ENCODE measurements around the gene CACHD1. TPM values are rescaled to one million over a fixed set of nuclear protein-coding genes. Genes with fewer than 3 reads are reported as not detected.

Gene CACHD1
- total RNA-seq, 2 experiments from 2014 or later, result 0.27 to 0.33 TPM

DNA sequence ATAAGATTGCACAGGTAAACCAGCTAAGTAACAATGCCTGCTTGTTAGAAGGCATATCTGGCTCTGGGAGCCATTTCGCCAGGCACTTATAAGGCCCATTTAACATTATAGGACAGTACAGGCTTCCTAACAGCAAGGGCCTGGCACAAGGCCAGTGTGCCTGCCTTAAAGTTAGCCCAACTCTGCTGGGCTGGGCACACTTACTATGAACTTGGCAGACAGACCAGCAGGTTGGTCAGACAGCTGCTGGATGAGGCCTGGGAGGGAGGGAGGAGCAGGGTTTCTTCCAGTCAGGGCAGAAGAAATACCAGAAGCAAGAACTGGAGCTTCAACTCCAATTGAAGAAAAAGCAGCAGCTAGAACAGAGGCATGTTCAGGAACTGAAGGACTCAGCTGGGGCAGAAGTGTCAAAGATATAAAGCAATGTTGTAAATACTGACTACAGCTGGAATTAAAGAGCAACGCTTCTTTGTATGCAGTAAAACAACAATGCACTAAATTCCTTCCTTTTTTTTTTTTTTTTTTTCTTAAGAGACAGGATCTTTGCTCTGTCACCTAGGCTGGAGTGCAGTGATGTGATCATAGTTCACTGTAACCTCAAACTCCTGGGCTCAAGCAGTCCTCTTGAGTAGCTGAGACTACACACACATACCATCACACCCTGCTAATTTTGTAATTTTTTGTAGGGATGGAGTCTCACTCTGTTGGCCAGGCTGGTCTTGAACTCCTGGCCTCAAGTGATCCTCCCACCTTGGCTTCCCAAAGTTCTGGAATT, 4.9 kb downstream of the CACHD1 start:
- DNase-seq, result no peak
- H3K36me3 Mint-ChIP-seq, result no peaks in the 10 kb centered on the region
- H3K27me3 Mint-ChIP-seq, result peaks cover 26% of the 10 kb centered on the region
- ChIA-PET POLR2A (no interaction called here), CTCF (interaction anchor here (0.6 kb wide), 1 partner anchor 64 kb away, joined by 4 read pairs; no protein-coding TSS in a partner anchor)
- no peak overlapping the region for H3K27ac Mint-ChIP-seq
- no peaks in the 10 kb centered on the region for H3K9me3 Mint-ChIP-seq
- H3K4me3 Mint-ChIP-seq, result no peak overlapping the region
- intact Hi-C loops (cut with micrococcal nuclease), result loop anchor here (5.0 to 10.0 kb wide), 4 partner anchors 32 to 352 kb away; no protein-coding TSS in a partner anchor
- H3K4me1 Mint-ChIP-seq (ENCODE audit: low read depth), result peaks cover 10% of the 10 kb centered on the region

DNA sequence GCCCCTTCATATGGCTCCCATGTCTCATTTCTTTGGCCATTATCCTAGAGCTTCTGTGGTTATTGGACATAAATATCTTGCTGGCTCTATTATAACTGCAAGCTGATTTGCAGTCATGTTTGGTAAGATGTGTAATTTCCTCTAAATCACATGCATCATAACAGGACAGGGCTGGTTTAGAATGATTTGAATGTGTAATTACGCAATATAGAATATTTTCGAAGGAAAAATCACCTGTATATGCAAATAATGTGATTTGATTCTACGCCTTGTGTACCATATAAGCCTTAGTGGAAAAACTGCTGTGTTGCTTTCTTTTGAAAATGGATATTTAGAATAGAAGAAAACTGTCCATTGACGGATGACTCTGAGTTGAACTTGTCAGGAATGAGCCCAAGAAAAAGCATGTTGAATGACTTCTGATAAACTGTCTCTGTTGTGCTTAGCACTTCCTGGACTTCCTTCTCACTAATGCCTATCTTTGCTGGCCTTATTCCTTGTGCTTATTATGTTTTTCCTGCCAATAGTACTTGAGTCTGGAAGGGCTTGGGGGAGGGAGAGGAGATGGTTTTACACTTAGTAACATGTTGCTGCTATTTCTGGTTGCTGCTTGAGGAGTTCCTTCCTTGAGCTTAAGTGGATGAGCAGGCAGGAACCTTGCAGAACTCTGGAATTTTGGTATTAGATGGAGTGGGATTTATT, 6.5 kb downstream of the CACHD1 start:
- Mint-ChIP-seq H3K9me3 (no peaks in the 10 kb centered on the region), H3K4me3 (no peak overlapping the region), H3K4me1 (ENCODE audit: low read depth) (peaks cover 4% of the 10 kb centered on the region), H3K36me3 (no peaks in the 10 kb centered on the region), H3K27ac (no peak overlapping the region), H3K27me3 (peaks cover 20% of the 10 kb centered on the region)
- intact Hi-C loops (cut with micrococcal nuclease), result loop anchor here (10.0 kb wide), 1 partner anchor 198 kb away; no protein-coding TSS in a partner anchor
- no peak for DNase-seq
- ChIA-PET POLR2A (no interaction called here), CTCF (no interaction called here)

GRCh38 chr1:64478594-64479470, 8.9 kb downstream of the CACHD1 start:
- CTCF ChIA-PET, result no interaction called here
- Mint-ChIP-seq H3K27ac (no peak overlapping the region), H3K9me3 (no peaks in the 10 kb centered on the region), H3K4me3 (no peak overlapping the region), H3K4me1 (ENCODE audit: low read depth) (no peaks in the 10 kb centered on the region), H3K27me3 (peaks cover 5% of the 10 kb centered on the region), H3K36me3 (no peaks in the 10 kb centered on the region)
- intact Hi-C loops (cut with micrococcal nuclease), result loop anchor here (10.0 kb wide), 1 partner anchor 196 kb away; no protein-coding TSS in a partner anchor
- DNase-seq, result no peak
- POLR2A ChIA-PET, result no interaction called here

DNA sequence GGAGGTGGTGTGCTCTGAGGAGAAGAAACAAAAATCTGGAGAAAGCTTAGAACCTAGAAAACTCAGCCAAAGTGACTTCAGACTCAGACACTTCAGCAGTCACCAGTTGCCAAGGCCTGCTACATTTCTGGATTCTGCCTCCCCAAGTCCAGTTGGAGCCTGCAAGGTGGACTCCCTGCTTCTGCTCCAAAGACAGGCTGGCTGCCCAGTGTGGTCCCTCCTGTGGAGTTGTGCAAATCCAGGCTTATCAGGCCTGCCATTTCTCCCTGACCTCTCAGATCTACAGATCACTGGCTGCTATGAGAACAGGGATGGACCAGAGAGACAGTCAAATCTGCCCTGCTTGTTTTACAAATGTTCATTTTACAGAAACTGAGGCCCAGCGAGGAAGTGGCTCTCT, 9.9 kb downstream of the CACHD1 start:
- intact Hi-C loops (cut with micrococcal nuclease), result loop anchor here (10.0 kb wide), 1 partner anchor 195 kb away; no protein-coding TSS in a partner anchor
- Mint-ChIP-seq H3K9me3 (no peaks in the 10 kb centered on the region), H3K4me1 (ENCODE audit: low read depth) (no peaks in the 10 kb centered on the region), H3K27ac (no peak overlapping the region), H3K27me3 (peaks cover 6% of the 10 kb centered on the region), H3K4me3 (no peak overlapping the region), H3K36me3 (no peaks in the 10 kb centered on the region)
- ChIA-PET CTCF (no interaction called here), POLR2A (no interaction called here)
- no peak for DNase-seq

DNA sequence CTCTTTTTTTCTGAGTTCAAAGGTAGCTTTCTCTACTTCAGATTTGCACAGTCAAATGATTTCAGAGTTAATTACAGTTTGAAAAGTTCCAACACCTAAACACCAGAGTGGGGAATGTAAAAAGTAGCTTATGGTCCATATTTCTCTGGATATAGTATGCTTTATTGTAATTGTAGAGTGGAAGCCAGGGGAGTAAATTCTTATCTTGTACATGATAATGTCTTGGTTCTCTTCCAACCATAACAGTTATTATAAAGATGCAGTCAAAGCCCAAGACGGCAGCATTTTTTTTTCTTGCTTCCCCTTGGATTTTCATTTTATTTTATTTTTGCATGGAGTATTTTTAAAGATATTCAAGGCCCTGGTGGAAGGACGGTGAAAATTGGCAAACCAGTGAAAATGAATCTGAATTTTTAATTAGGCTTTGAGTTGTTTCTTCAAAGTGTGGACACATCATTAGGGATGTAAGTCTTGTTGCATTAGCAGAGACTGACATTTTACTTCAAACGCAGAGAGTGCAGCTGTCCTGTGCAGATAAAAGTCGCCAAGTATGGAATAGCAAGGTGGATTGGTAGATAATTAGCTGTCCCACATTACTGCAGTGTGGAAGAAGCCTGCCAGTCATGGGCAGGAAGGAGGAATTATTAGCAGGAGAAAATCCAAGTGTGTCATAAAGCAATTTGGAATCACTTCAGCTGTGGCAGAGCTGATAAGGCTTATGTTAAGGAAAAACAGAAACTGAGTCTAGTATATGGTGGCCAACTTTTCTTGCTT, 11.3 kb downstream of the CACHD1 start:
- no peaks in the 10 kb centered on the region for H3K4me1 Mint-ChIP-seq (ENCODE audit: low read depth)
- POLR2A ChIA-PET, result no interaction called here
- CTCF ChIA-PET, result no interaction called here
- H3K9me3 Mint-ChIP-seq, result no peaks in the 10 kb centered on the region
- H3K4me3 Mint-ChIP-seq, result no peak overlapping the region
- no peaks in the 10 kb centered on the region for H3K36me3 Mint-ChIP-seq
- peaks cover 12% of the 10 kb centered on the region for H3K27me3 Mint-ChIP-seq
- DNase-seq, result no peak
- no peak overlapping the region for H3K27ac Mint-ChIP-seq
- intact Hi-C loops (cut with micrococcal nuclease), result no loop called here

- POLR2A ChIA-PET, result no interaction called here
- intact Hi-C loops (cut with micrococcal nuclease), result no loop called here
Observed at GRCh38 chr1:64482128-64482527, 12.2 kb downstream of the CACHD1 start.

GRCh38 chr1:64482720-64483119, 12.8 kb downstream of the CACHD1 start:
- no peaks in the 10 kb centered on the region for H3K4me1 Mint-ChIP-seq (ENCODE audit: low read depth)
- H3K27ac Mint-ChIP-seq, result no peak overlapping the region
- no peaks in the 10 kb centered on the region for H3K36me3 Mint-ChIP-seq
- no peak for DNase-seq
- H3K9me3 Mint-ChIP-seq, result no peaks in the 10 kb centered on the region
- CTCF ChIA-PET, result no interaction called here
- H3K27me3 Mint-ChIP-seq, result peaks cover 14% of the 10 kb centered on the region
- POLR2A ChIA-PET, result no interaction called here
- intact Hi-C loops (cut with micrococcal nuclease), result no loop called here
- no peak overlapping the region for H3K4me3 Mint-ChIP-seq

More at GRCh38 chr1:64482128-64482527, 12.2 kb downstream of the CACHD1 start:
- CTCF ChIA-PET, result no interaction called here
- no peaks in the 10 kb centered on the region for H3K4me1 Mint-ChIP-seq (ENCODE audit: low read depth)
- peaks cover 14% of the 10 kb centered on the region for H3K27me3 Mint-ChIP-seq
- no peak overlapping the region for H3K4me3 Mint-ChIP-seq
- no peaks in the 10 kb centered on the region for H3K36me3 Mint-ChIP-seq
- no peak for DNase-seq
- H3K9me3 Mint-ChIP-seq, result no peaks in the 10 kb centered on the region
- no peak overlapping the region for H3K27ac Mint-ChIP-seq

- Mint-ChIP-seq H3K4me1 (ENCODE audit: low read depth) (no peaks in the 10 kb centered on the region), H3K36me3 (no peaks in the 10 kb centered on the region), H3K27me3 (peaks cover 14% of the 10 kb centered on the region), H3K9me3 (no peaks in the 10 kb centered on the region), H3K4me3 (no peak overlapping the region), H3K27ac (no peak overlapping the region)
- DNase-seq, result no peak
- ChIA-PET POLR2A (no interaction called here), CTCF (no interaction called here)
- intact Hi-C loops (cut with micrococcal nuclease), result no loop called here
Observed at GRCh38 chr1:64483731-64484414, 13.9 kb downstream of the CACHD1 start.

DNA sequence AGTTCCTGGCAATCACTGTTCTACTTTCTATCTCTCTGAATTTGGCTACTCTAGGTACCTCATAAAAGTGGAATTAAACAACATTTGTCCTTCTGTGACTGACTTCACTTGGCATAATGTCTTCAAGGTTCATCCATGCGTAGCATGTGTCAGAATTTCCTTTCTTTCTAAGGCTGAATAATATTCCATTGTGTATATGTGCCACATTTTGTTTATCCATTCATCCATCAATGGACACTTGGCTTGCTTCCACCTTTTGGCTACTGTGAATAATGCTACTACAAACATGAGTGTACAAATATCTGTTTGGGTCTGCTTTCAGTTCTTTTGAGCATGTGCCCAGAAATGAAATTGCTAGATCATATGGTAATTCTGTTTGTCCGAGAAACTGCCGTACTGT, 14.7 kb downstream of the CACHD1 start:
- no peak overlapping the region for H3K27ac Mint-ChIP-seq
- ChIA-PET CTCF (no interaction called here), POLR2A (no interaction called here)
- H3K4me3 Mint-ChIP-seq, result no peak overlapping the region
- H3K27me3 Mint-ChIP-seq, result peaks cover 16% of the 10 kb centered on the region
- intact Hi-C loops (cut with micrococcal nuclease), result no loop called here
- no peaks in the 10 kb centered on the region for H3K36me3 Mint-ChIP-seq
- H3K9me3 Mint-ChIP-seq, result no peaks in the 10 kb centered on the region
- no peaks in the 10 kb centered on the region for H3K4me1 Mint-ChIP-seq (ENCODE audit: low read depth)
- DNase-seq, result no peak

DNA sequence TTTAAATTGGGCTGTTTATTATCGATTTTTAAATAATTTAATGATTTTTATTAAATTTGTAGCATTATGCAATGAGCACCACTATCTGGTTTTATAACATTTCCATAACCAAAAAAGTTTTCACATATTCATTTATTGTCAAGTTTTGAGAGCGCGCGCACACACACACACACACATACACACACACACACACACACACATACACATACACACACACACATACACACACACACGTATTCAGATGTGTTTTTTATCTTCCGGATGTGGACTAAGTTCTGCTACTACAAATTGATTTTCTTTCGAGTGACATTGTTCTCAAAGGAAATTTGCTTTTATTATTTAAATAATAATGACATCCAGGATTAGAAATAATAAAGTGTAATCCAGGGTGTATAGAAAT, 16.3 kb downstream of the CACHD1 start:
- ChIA-PET POLR2A (no interaction called here), CTCF (no interaction called here)
- DNase-seq, result no peak
- intact Hi-C loops (cut with micrococcal nuclease), result no loop called here
- Mint-ChIP-seq H3K9me3 (no peaks in the 10 kb centered on the region), H3K36me3 (no peaks in the 10 kb centered on the region), H3K27ac (no peak overlapping the region), H3K4me3 (no peak overlapping the region), H3K27me3 (peaks cover 16% of the 10 kb centered on the region), H3K4me1 (ENCODE audit: low read depth) (no peaks in the 10 kb centered on the region)

- Mint-ChIP-seq H3K4me3 (no peak overlapping the region), H3K4me1 (ENCODE audit: low read depth) (no peaks in the 10 kb centered on the region), H3K9me3 (no peaks in the 10 kb centered on the region), H3K36me3 (no peaks in the 10 kb centered on the region), H3K27me3 (peaks cover 16% of the 10 kb centered on the region), H3K27ac (no peak overlapping the region)
- ChIA-PET POLR2A (no interaction called here), CTCF (no interaction called here)
- intact Hi-C loops (cut with micrococcal nuclease), result no loop called here
- no peak for DNase-seq
Observed at GRCh38 chr1:64487061-64487460, 17.1 kb downstream of the CACHD1 start.
